ENCODE measurements around the gene RAF1. TPM values are rescaled to one million over a fixed set of nuclear protein-coding genes. Genes with fewer than 3 reads are reported as not detected.
"Not testable (repeated sequence)": the region's sequence is repeated elsewhere in the genome, so short reads cannot be mapped to it uniquely, and the experiment has no call there.

RAF1 gene
- total and polyA plus RNA-seq, 5 donors: 88.0 to 146 (median 138) TPM

- DNase-seq (no peak), ATAC-seq (no peak)
- Histone ChIP-seq H3K4me3 (ENCODE audit: low read length) (no peak overlapping the region), H3K9me3 (ENCODE audit: control insufficient read depth, low read length) (no peaks in the 10 kb centered on the region), H3K27me3 (ENCODE audit: control insufficient read depth, insufficient read depth) (no peaks in the 10 kb centered on the region), H3K4me1 (ENCODE audit: control insufficient read depth, insufficient read depth, low read length) (peaks cover 9% of the 10 kb centered on the region), H3K27ac (ENCODE audit: low read length) (peak overlapping the region; percentile 48)
- WGBS: 76% methylated on average over 3 of the region's 3 CpGs
- intact Hi-C loops (cut with DNase I): no loop called here
These were observed 4.5 kb downstream of the RAF1 start for GRCh38 chr3:12659316-12660015.

GRCh38 chr3:12658593-12659058, 5.3 kb downstream of the RAF1 start:
- no peaks in the 10 kb centered on the region for H3K27me3 ChIP-seq (ENCODE audit: control insufficient read depth, insufficient read depth)
- intact Hi-C loops (cut with DNase I): no loop called here
- DNase-seq: no peak
- no peak overlapping the region for H3K4me3 ChIP-seq (ENCODE audit: low read length)
- no peak overlapping the region for H3K27ac ChIP-seq (ENCODE audit: low read length)
- H3K4me1 ChIP-seq (ENCODE audit: control insufficient read depth, insufficient read depth, low read length): peaks cover 9% of the 10 kb centered on the region
- ATAC-seq: no peak
- 44% methylated on average over 4 of the region's 4 CpGs for WGBS
- H3K9me3 ChIP-seq (ENCODE audit: control insufficient read depth, low read length): no peaks in the 10 kb centered on the region

GRCh38 chr3:12656850-12657249, 7.1 kb downstream of the RAF1 start:
- Histone ChIP-seq H3K4me1 (ENCODE audit: control insufficient read depth, insufficient read depth, low read length) (peaks cover 9% of the 10 kb centered on the region), H3K27ac (ENCODE audit: low read length) (peak overlapping the region; percentile 23), H3K4me3 (ENCODE audit: low read length) (no peak overlapping the region), H3K9me3 (ENCODE audit: control insufficient read depth, low read length) (no peaks in the 10 kb centered on the region), H3K27me3 (ENCODE audit: control insufficient read depth, insufficient read depth) (no peaks in the 10 kb centered on the region)
- DNase-seq (no peak), ATAC-seq (no peak)
- 71% methylated on average over 6 of the region's 6 CpGs for WGBS
- intact Hi-C loops (cut with DNase I): no loop called here

GRCh38 chr3:12656193-12656592, 7.7 kb downstream of the RAF1 start:
- H3K27ac ChIP-seq (ENCODE audit: low read length): no peak overlapping the region
- ATAC-seq (no peak), DNase-seq (no peak)
- H3K27me3 ChIP-seq (ENCODE audit: control insufficient read depth, insufficient read depth): no peaks in the 10 kb centered on the region
- H3K4me3 ChIP-seq (ENCODE audit: low read length): no peak overlapping the region
- H3K9me3 ChIP-seq (ENCODE audit: control insufficient read depth, low read length): no peaks in the 10 kb centered on the region
- intact Hi-C loops (cut with DNase I): no loop called here
- peaks cover 7% of the 10 kb centered on the region for H3K4me1 ChIP-seq (ENCODE audit: control insufficient read depth, insufficient read depth, low read length)

GRCh38 chr3:12655701-12656100, 8.2 kb downstream of the RAF1 start:
- H3K4me1 ChIP-seq (ENCODE audit: control insufficient read depth, insufficient read depth, low read length): peaks cover 6% of the 10 kb centered on the region
- no peaks in the 10 kb centered on the region for H3K9me3 ChIP-seq (ENCODE audit: control insufficient read depth, low read length)
- 59% methylated on average over 4 of the region's 4 CpGs for WGBS
- H3K27me3 ChIP-seq (ENCODE audit: control insufficient read depth, insufficient read depth): no peaks in the 10 kb centered on the region
- ATAC-seq (no peak), DNase-seq (no peak)
- intact Hi-C loops (cut with DNase I): no loop called here
- H3K4me3 ChIP-seq (ENCODE audit: low read length): no peak overlapping the region
- H3K27ac ChIP-seq (ENCODE audit: low read length): no peak overlapping the region

- no peak for ATAC-seq
- H3K27ac ChIP-seq (ENCODE audit: low read length): no peak overlapping the region
- WGBS: 66% methylated on average over 4 of the region's 4 CpGs
- no peak overlapping the region for H3K4me3 ChIP-seq (ENCODE audit: low read length)
- intact Hi-C loops (cut with DNase I): no loop called here
- H3K27me3 ChIP-seq (ENCODE audit: control insufficient read depth, insufficient read depth): no peaks in the 10 kb centered on the region
- no peaks in the 10 kb centered on the region for H3K9me3 ChIP-seq (ENCODE audit: control insufficient read depth, low read length)
- no peak for DNase-seq
- H3K4me1 ChIP-seq (ENCODE audit: control insufficient read depth, insufficient read depth, low read length): no peaks in the 10 kb centered on the region
These were observed 10.2 kb downstream of the RAF1 start for GRCh38 chr3:12653747-12654146.

- peak overlapping the region; percentile 75 for H3K27ac ChIP-seq (ENCODE audit: low read length)
- 73% methylated on average over 12 of the region's 12 CpGs for WGBS
- H3K9me3 ChIP-seq (ENCODE audit: control insufficient read depth, low read length): no peaks in the 10 kb centered on the region
- H3K27me3 ChIP-seq (ENCODE audit: control insufficient read depth, insufficient read depth): no peaks in the 10 kb centered on the region
- ATAC-seq: no peak
- H3K4me3 ChIP-seq (ENCODE audit: low read length): no peak overlapping the region
- no peak for DNase-seq
- peaks cover 6% of the 10 kb centered on the region for H3K4me1 ChIP-seq (ENCODE audit: control insufficient read depth, insufficient read depth, low read length)
- intact Hi-C loops (cut with DNase I): no loop called here
These were observed 15.4 kb downstream of the RAF1 start for GRCh38 chr3:12648384-12648959.

- no peak for DNase-seq
- no peaks in the 10 kb centered on the region for H3K27me3 ChIP-seq (ENCODE audit: control insufficient read depth, insufficient read depth)
- peak overlapping the region; percentile 37 for H3K27ac ChIP-seq (ENCODE audit: low read length)
- H3K4me3 ChIP-seq (ENCODE audit: low read length): no peak overlapping the region
- 44% methylated on average over 6 of the region's 6 CpGs for WGBS
- ATAC-seq: peak; percentile 66 to 73
- H3K9me3 ChIP-seq (ENCODE audit: control insufficient read depth, low read length): no peaks in the 10 kb centered on the region
- intact Hi-C loops (cut with DNase I): no loop called here
- H3K4me1 ChIP-seq (ENCODE audit: control insufficient read depth, insufficient read depth, low read length): peaks cover 11% of the 10 kb centered on the region
These were observed 19.5 kb downstream of the RAF1 start for GRCh38 chr3:12644331-12644937.

- H3K4me1 ChIP-seq (ENCODE audit: control insufficient read depth, insufficient read depth, low read length): peaks cover 12% of the 10 kb centered on the region
- intact Hi-C loops (cut with DNase I): no loop called here
- WGBS: 1% methylated on average over 1 of the region's 1 CpG
- H3K27me3 ChIP-seq (ENCODE audit: control insufficient read depth, insufficient read depth): no peaks in the 10 kb centered on the region
- ATAC-seq: no peak
- H3K9me3 ChIP-seq (ENCODE audit: control insufficient read depth, low read length): no peaks in the 10 kb centered on the region
- H3K4me3 ChIP-seq (ENCODE audit: low read length): no peak overlapping the region
- no peak for DNase-seq
- no peak overlapping the region for H3K27ac ChIP-seq (ENCODE audit: low read length)
These were observed 20.2 kb downstream of the RAF1 start for GRCh38 chr3:12643724-12644123.

- ATAC-seq: no peak
- intact Hi-C loops (cut with DNase I): no loop called here
- Histone ChIP-seq H3K4me1 (ENCODE audit: control insufficient read depth, insufficient read depth, low read length) (peaks cover 12% of the 10 kb centered on the region), H3K27me3 (ENCODE audit: control insufficient read depth, insufficient read depth) (no peaks in the 10 kb centered on the region), H3K9me3 (ENCODE audit: control insufficient read depth, low read length) (no peaks in the 10 kb centered on the region), H3K27ac (ENCODE audit: low read length) (peak overlapping the region; percentile 52), H3K4me3 (ENCODE audit: low read length) (no peak overlapping the region)
- no peak for DNase-seq
These were observed 20.9 kb downstream of the RAF1 start for GRCh38 chr3:12643010-12643380.

- peaks cover 10% of the 10 kb centered on the region for H3K4me1 ChIP-seq (ENCODE audit: control insufficient read depth, insufficient read depth, low read length)
These were observed 23.1 kb downstream of the RAF1 start for GRCh38 chr3:12640853-12641252.

More at GRCh38 chr3:12640853-12641252, 23.1 kb downstream of the RAF1 start:
- H3K27ac ChIP-seq (ENCODE audit: low read length); H3K27me3 ChIP-seq (ENCODE audit: control insufficient read depth, insufficient read depth); intact Hi-C loops (cut with DNase I); ATAC-seq; H3K4me3 ChIP-seq (ENCODE audit: low read length); H3K9me3 ChIP-seq (ENCODE audit: control insufficient read depth, low read length); DNase-seq: not testable (repeated sequence)
- WGBS: 95% methylated on average over 5 of the region's 5 CpGs

All from right cardiac atrium (tissue), 5 donors.